NT2/D1 (cell line): Measurements from ENCODE around the gene EHF.

ENCODE experiments used
- SUZ12 ChIP-seq: IDR thresholded peaks from 2 replicates; pipeline ENCODE4 v1.6.1; 2011; ENCODE audit not compliant: insufficient read length, insufficient read depth; ENCODE audit errors: extremely low read depth
- YY1 ChIP-seq: IDR thresholded peaks from 2 replicates; pipeline ENCODE4 v1.6.1; 2011; ENCODE audit not compliant: insufficient read length, insufficient read depth
- ZNF274 ChIP-seq: IDR thresholded peaks from 2 replicates; pipeline ENCODE4 v1.6.1; 2011; ENCODE audit warnings: mild to moderate bottlenecking, low read depth, low read length

DNA sequence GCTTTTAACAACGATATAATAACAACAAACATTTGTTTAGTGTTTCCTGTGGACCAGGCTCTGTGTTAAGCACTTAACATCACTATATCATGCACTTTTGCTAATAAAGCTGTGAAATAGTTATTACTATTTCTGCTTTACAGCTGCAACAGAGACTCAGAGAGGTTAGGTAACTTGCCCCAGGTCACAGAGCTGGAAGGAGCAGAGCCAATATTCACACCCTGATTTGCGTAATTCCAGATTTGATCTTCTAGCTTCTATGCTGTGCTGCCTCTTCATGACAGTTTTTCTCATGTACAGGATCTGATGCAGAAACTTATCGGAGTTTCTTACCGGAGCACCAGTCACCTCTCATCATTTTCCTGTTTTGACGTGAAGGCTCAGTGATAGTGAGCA, 33.6 kb upstream of the EHF start:
- TF ChIP-seq YY1 (no peak), ZNF274 (no peak), SUZ12 (no peak)
